K562 (cell line): ENCODE results near the gene CRHR1. TPM values are rescaled to one million over a fixed set of nuclear protein-coding genes. Genes with fewer than 3 reads are reported as not detected.

ENCODE experiments used
- CXXC5 ChIP-seq: fragments of 250-450 bp; sonication (Bioruptor Pico); IDR thresholded peaks from 2 replicates; pipeline ENCODE4 v1.8.0; 2022; ENCODE audit warnings: inconsistent platforms, mild to moderate bottlenecking, moderate library complexity
- GATAD2A ChIP-seq: fragments of 450-650 bp; IDR thresholded peaks from 2 replicates; pipeline ENCODE4 v1.6.1; 2017
- MAZ ChIP-seq, 2 experiments: fragments of 450-650 bp in 1 of 2; sonication (generic) in 1 of 2; formaldehyde crosslinking; IDR thresholded peaks in 1 of 2; conservative IDR thresholded peaks in 1 of 2; 2 replicates each; pipeline versions ENCODE4 v1.4.0 to v1.5.0; 2020; ENCODE audit warnings: mild to moderate bottlenecking in 1 of 2, missing genetic modification reagents in 1 of 2
- NFYB ChIP-seq: IDR thresholded peaks from 2 replicates; pipeline ENCODE4 v1.6.1; 2011; ENCODE audit warnings: mild to moderate bottlenecking, moderate library complexity; ENCODE audit not compliant: insufficient read length; ENCODE audit errors: extremely low read depth
- NR2C1 ChIP-seq, 2 experiments: fragments of 450-650 bp; IDR thresholded peaks; 2 replicates each; pipeline ENCODE4 v1.6.1; 2017; ENCODE audit warnings: mild to moderate bottlenecking in 2 of 2, antibody characterized with exemption in 1 of 2, inconsistent platforms in 1 of 2, missing compliant biosample characterization in 1 of 2, missing genetic modification characterization in 1 of 2
- SRF ChIP-seq, 2 experiments: fragments of 250-450, 450-650 bp in 1 of 2; sonication (Bioruptor Pico) in 1 of 2; sonication (generic) in 1 of 2; formaldehyde crosslinking; IDR thresholded peaks; 2 replicates each; pipeline versions ENCODE4 v1.5.0 to v1.5.1; 2020 to 2022; ENCODE audit warnings: mild to moderate bottlenecking in 1 of 2, missing genetic modification reagents in 1 of 2
- TOE1 ChIP-seq, 2 experiments: fragments of 450-650 bp in 1 of 2; sonication (generic) in 1 of 2; formaldehyde crosslinking in 1 of 2; IDR thresholded peaks; 2 replicates each; pipeline versions ENCODE4 v1.7.1 to v1.8.0; 2016 to 2022; ENCODE audit warnings: borderline replicate concordance in 2 of 2, mild to moderate bottlenecking in 2 of 2, antibody characterized with exemption in 1 of 2, inconsistent platforms in 1 of 2, low read depth in 1 of 2, missing genetic modification reagents in 1 of 2, moderate library complexity in 1 of 2
- ZNF197 ChIP-seq: fragments of 200-800 bp; sonication (Bioruptor generic); IDR thresholded peaks from 2 replicates; pipeline ENCODE4 v1.6.1; 2016; ENCODE audit warnings: low read depth, missing genetic modification characterization, missing compliant biosample characterization
- ZNF311 ChIP-seq: fragments of 250-450 bp; sonication (Bioruptor Pico); IDR thresholded peaks from 2 replicates; pipeline ENCODE4 v1.4.0; 2020; ENCODE audit warnings: mild to moderate bottlenecking, moderate library complexity
- ZNF324 ChIP-seq: fragments of 250-450 bp; sonication (Bioruptor Pico); IDR thresholded peaks from 2 replicates; pipeline ENCODE4 v1.4.0; 2020; ENCODE audit warnings: mild to moderate bottlenecking
- ZNF41 ChIP-seq: fragments of 250-450 bp; sonication (Bioruptor Pico); conservative IDR thresholded peaks from 2 replicates; pipeline ENCODE4 v1.4.0; 2020; ENCODE audit warnings: mild to moderate bottlenecking
- ZNF644 ChIP-seq: fragments of 200-800 bp; sonication (Bioruptor generic); IDR thresholded peaks from 2 replicates; pipeline ENCODE4 v1.6.1; 2016; ENCODE audit warnings: low read depth, missing genetic modification characterization, missing compliant biosample characterization
- polyA plus RNA-seq, 8 experiments: library from polyadenylated mRNA; depleted of rRNA in 4 of 8; stranded (reverse) in 5 of 8; unstranded in 3 of 8; fragments of >200 nt; fragmentation: Nextera tagmentation in 2 of 8; fragmentation: Illumina TruSeq in 1 of 8; extraction: Ambion mirVana in 2 of 8; extraction: Trizol in 1 of 8; gene quantifications; 2 replicates each; pipeline versions ENCODE4 v1.2.1 to v1.2.3, GENCODE V29; 2011 to 2014; ENCODE audit warnings: inconsistent platforms in 1 of 8, missing spikeins in 1 of 8
- total RNA-seq, 7 experiments: library from RNA; depleted of rRNA in 6 of 7; stranded (reverse); fragments of >200 nt in 6 of 7; fragmentation: Illumina TruSeq in 2 of 7; extraction: Trizol in 2 of 7; gene quantifications; 2 replicates each; pipeline versions ENCODE4 v1.2.1 to v1.2.3, GENCODE V29; 2011 to 2021; ENCODE audit warnings: low replicate concordance in 1 of 7
- TF ChIP-seq, protein P1 (sequence below): fragments of 250-450 bp; sonication (Bioruptor Pico); IDR thresholded peaks from 2 replicates; pipeline ENCODE4 v1.4.0; 2020; ENCODE audit warnings: mild to moderate bottlenecking, moderate library complexity
- TF ChIP-seq, protein P2 (sequence below): fragments of 250-450 bp; sonication (Bioruptor Pico); IDR thresholded peaks from 2 replicates; pipeline ENCODE4 v1.4.0; 2020
- TF ChIP-seq, protein P3 (sequence below): fragments of 250-450 bp; sonication (Bioruptor Pico); IDR thresholded peaks from 2 replicates; pipeline ENCODE4 v1.8.0; 2022; ENCODE audit warnings: moderate library complexity, mild to moderate bottlenecking, inconsistent platforms
- TF ChIP-seq, protein P4 (sequence below): fragments of 450-650 bp; IDR thresholded peaks from 2 replicates; pipeline ENCODE4 v1.6.1; 2017; ENCODE audit warnings: antibody characterized with exemption, mild to moderate bottlenecking

Gene CRHR1
- total and polyA plus RNA-seq, 9 of the 15 experiments (the other 6 are each of a cell fraction or from before 2014, with no cell fraction given), result 0.05 TPM; not detected in 8

DNA sequence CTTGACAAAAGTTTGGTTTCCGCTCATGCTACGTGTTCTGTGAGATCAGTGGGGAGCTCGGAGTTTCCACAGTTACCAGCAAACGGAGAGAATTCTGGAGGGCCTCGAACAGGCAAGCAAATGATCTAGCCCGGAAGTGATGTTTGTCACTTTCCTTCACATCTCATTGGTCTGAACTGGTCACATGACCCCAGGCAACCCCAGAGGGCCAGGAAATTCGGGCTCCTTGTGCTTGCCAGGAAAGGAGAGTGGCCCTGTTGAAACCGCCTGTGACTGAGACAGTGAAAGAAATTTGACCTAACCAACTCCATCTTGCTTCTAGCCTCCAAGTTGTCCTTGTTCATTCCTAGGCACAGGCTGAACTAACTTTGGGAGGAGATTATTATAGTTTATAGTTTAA lies 83.6 kb downstream of the CRHR1 start (continued):
- TF ChIP-seq, protein P1, sequence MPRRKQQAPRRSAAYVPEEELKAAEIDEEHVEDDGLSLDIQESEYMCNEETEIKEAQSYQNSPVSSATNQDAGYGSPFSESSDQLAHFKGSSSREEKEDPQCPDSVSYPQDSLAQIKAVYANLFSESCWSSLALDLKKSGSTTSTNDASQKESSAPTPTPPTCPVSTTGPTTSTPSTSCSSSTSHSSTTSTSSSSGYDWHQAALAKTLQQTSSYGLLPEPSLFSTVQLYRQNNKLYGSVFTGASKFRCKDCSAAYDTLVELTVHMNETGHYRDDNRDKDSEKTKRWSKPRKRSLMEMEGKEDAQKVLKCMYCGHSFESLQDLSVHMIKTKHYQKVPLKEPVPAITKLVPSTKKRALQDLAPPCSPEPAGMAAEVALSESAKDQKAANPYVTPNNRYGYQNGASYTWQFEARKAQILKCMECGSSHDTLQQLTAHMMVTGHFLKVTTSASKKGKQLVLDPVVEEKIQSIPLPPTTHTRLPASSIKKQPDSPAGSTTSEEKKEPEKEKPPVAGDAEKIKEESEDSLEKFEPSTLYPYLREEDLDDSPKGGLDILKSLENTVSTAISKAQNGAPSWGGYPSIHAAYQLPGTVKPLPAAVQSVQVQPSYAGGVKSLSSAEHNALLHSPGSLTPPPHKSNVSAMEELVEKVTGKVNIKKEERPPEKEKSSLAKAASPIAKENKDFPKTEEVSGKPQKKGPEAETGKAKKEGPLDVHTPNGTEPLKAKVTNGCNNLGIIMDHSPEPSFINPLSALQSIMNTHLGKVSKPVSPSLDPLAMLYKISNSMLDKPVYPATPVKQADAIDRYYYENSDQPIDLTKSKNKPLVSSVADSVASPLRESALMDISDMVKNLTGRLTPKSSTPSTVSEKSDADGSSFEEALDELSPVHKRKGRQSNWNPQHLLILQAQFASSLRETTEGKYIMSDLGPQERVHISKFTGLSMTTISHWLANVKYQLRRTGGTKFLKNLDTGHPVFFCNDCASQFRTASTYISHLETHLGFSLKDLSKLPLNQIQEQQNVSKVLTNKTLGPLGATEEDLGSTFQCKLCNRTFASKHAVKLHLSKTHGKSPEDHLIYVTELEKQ (CRISPR knock-in tag), result 0 out of 2 replicates have a peak, but pooled peaks have one; percentile 30
- TF ChIP-seq ZNF324 (CRISPR knock-in tag) (no peak), NR2C1 (IDR thresholded peaks at IDR 0.05) (no peak), NR2C1 (tag; IDR thresholded peaks at IDR 0.05) (peak; percentile 74), TOE1 (IDR thresholded peaks at IDR 0.05; ENCODE audit: borderline replicate concordance) (peak; percentile 87), TOE1 (CRISPR knock-in tag; IDR thresholded peaks at IDR 0.05; ENCODE audit: borderline replicate concordance, low read depth) (no peak), NFYB (peak; percentile 90), SRF (CRISPR knock-in tag; IDR thresholded peaks at IDR 0.05) (no peak), ZNF41 (CRISPR knock-in tag) (0 out of 2 replicates have a peak, but pooled peaks have one; percentile 63), ZNF644 (0 out of 2 replicates have a peak, but pooled peaks have one; percentile 50), MAZ (CRISPR knock-in tag; conservative IDR thresholded peaks at IDR 0.05 in 1 of 2, IDR thresholded peaks at IDR 0.05 in 1 of 2) (no peak), ZNF311 (CRISPR knock-in tag) (peak; percentile 81; the same call in 1 of the 2 replicates), ZNF197 (CRISPR knock-in tag) (0 out of 2 replicates have a peak, but pooled peaks have one; percentile 42), GATAD2A (no peak), CXXC5 (CRISPR knock-in tag) (0 out of 2 replicates have a peak, but pooled peaks have one; percentile 54)
- TF ChIP-seq, protein P2, sequence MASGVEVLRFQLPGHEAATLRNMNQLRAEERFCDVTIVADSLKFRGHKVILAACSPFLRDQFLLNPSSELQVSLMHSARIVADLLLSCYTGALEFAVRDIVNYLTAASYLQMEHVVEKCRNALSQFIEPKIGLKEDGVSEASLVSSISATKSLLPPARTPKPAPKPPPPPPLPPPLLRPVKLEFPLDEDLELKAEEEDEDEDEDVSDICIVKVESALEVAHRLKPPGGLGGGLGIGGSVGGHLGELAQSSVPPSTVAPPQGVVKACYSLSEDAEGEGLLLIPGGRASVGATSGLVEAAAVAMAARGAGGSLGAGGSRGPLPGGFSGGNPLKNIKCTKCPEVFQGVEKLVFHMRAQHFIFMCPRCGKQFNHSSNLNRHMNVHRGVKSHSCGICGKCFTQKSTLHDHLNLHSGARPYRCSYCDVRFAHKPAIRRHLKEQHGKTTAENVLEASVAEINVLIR, result peak; percentile 32; the same call in 1 of the 2 replicates
- TF ChIP-seq, protein P3, sequence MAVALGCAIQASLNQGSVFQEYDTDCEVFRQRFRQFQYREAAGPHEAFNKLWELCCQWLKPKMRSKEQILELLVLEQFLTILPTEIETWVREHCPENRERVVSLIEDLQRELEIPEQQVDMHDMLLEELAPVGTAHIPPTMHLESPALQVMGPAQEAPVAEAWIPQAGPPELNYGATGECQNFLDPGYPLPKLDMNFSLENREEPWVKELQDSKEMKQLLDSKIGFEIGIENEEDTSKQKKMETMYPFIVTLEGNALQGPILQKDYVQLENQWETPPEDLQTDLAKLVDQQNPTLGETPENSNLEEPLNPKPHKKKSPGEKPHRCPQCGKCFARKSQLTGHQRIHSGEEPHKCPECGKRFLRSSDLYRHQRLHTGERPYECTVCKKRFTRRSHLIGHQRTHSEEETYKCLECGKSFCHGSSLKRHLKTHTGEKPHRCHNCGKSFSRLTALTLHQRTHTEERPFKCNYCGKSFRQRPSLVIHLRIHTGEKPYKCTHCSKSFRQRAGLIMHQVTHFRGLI (CRISPR knock-in tag), result peak; percentile 40; the same call in 1 of the 2 replicates
- TF ChIP-seq, protein P4, sequence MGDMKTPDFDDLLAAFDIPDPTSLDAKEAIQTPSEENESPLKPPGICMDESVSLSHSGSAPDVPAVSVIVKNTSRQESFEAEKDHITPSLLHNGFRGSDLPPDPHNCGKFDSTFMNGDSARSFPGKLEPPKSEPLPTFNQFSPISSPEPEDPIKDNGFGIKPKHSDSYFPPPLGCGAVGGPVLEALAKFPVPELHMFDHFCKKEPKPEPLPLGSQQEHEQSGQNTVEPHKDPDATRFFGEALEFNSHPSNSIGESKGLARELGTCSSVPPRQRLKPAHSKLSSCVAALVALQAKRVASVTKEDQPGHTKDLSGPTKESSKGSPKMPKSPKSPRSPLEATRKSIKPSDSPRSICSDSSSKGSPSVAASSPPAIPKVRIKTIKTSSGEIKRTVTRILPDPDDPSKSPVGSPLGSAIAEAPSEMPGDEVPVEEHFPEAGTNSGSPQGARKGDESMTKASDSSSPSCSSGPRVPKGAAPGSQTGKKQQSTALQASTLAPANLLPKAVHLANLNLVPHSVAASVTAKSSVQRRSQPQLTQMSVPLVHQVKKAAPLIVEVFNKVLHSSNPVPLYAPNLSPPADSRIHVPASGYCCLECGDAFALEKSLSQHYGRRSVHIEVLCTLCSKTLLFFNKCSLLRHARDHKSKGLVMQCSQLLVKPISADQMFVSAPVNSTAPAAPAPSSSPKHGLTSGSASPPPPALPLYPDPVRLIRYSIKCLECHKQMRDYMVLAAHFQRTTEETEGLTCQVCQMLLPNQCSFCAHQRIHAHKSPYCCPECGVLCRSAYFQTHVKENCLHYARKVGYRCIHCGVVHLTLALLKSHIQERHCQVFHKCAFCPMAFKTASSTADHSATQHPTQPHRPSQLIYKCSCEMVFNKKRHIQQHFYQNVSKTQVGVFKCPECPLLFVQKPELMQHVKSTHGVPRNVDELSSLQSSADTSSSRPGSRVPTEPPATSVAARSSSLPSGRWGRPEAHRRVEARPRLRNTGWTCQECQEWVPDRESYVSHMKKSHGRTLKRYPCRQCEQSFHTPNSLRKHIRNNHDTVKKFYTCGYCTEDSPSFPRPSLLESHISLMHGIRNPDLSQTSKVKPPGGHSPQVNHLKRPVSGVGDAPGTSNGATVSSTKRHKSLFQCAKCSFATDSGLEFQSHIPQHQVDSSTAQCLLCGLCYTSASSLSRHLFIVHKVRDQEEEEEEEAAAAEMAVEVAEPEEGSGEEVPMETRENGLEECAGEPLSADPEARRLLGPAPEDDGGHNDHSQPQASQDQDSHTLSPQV, result peak; percentile 65; the same call in 1 of the 2 replicates
